NCI-H2029 treated with DMSO at 0.1 percent for 48 hours (cell line): ENCODE data around the gene LEMD1.

ENCODE experiments used
- DNase-seq: peaks from one replicate; lab custom pipeline; 2025; lab: John Stamatoyannopoulos, UW

LEMD1 gene

GRCh38 chr1:205421798-205422197 lies at the start of gene LEMD1:
TSS of gene LEMD1 (minus strand) at chr1:205422056. CDS start at chr1:205420536, 1,520 bp downstream.
- DNase-seq = peak; percentile 49

- DNase-seq = no peak
Observed at GRCh38 chr1:205470131-205470530, 48.3 kb upstream of the LEMD1 start.

- DNase-seq = no peak
Observed at GRCh38 chr1:205466595-205467220, 44.9 kb upstream of the LEMD1 start.

GRCh38 chr1:205465392-205465791 lies 43.5 kb upstream of the LEMD1 start:
- no peak for DNase-seq

GRCh38 chr1:205458777-205459566 lies 37.1 kb upstream of the LEMD1 start:
- DNase-seq = no peak

DNA sequence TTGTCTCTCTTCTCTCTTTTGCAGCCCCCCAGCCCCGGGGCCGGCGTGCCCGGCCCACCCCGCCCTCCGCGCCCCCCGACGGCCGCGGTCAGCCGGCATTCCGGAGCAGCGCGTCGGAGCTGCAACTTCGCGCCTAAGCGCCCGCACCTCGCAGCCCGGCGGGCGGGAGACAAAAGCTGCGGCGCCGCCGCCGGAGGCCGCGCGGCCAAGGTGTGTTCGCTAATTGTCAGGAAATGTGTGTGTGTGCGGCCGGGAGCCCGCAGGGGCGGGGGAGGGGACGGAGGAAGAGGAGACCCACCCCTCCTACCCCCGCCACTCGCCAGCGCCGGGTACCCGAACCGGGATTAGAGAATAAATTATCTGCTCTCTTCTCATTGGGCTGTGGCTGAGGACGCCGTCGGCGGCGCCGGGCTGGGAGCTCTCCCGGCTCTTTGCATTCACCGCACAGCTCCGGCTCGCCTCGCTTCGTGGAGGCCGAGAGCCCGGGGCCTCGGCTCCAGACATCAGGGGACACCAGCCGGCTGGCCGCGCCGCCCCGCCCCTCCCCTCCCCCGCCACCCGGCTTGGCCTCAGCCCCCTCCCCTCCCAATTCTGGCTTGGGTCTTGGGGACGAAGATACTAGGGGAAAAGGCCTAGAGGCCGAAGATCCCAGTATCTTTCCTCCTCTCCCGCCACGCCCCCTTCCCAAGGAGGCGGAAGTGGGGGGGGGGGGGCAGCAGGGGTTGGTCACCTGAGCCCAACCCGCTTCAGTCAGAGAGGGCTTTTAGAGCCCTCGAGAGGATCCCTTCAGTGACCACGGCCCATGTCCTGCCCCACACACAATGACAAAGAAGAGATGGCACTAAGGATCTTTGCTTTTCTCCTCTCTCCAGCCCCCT lies 35.3 kb upstream of the LEMD1 start:
- DNase-seq = peak; percentile 32

DNA sequence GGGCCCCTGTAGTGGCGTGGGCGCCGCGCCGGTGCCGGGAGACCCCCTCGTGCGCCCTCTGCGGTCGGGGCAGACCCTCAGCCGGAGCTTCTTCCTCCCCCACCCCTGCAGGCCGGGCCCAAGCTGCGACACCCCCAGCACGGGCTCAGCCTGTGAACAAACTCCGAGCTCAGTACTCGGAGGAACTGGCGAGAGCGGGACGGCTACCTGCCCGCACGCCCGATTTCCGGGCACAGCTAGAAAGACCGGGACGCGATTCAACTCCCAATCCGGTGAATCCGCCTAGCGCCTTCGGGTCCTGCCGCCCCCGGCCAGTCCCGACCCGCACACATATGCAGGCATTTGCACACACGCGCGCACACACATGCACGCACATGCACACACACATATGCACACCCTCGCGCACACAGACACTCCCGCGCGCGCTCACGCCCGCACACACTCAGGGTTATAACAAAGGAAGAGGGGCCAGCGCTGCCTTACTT lies 34.6 kb upstream of the LEMD1 start:
- DNase-seq = no peak

DNA sequence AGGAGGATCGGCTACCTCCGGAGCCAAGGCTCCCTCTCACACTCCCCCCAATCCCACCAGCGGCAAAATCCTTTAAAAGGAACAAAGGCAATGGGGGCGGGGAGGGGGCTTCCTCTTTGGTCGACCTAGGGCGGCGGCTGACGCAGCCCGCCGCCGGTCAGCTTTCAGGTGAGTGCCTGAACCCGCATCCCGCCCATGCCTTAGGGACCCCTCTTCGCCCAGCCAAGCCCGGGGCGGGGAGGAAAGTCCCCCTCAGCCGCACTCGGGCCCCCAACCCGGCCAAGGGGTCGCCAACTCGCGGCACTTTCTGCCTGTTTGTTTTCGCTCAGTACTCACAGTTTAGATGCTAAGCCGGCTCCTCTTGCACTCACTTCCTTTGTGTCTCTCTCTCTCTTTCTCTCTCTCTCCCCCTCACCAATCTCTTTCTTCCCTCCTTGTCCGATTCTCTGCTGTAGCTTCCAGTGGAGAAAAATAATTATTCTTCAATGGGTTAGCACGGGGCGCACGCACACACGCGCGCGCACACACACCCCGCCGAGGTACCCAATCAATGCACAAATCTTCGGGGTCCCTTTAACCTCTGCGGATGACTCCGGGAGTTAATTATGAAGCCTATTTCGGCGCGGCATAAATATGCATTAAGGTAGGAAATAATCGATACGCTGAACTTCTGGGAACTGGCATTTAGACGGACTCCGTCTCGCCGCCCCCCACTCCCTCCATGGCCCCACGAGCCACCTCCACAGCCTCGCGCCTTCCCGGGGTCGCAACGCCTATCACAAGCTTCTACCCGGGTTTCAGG lies 33.9 kb upstream of the LEMD1 start, which contains the start of gene BLACAT1:
Gene BLACAT1, minus strand, starts transcription at position 465 of the 802 bp plus-strand sequence.
- no peak for DNase-seq

DNA sequence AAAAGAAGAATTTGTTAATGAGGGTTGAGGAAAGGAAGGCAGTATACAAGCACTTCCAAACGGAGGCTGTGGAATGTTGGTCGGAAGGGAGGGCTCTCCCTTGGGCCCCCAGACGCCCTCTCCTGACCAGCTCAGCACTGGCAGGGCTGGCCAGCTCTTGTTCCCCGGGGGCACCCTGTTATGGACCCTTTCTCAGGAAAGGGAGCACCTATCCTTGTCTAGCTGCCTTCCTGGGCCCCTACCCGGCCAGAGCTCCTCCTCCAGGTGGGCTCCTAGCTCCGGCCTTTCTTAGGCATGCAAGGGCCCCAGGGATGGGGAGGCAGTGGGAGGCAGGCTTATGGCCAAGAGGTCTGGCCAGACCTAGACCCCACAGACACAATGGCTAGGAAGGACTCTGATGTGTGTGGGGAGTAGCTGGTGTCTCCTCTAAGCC lies 33.1 kb upstream of the LEMD1 start:
- DNase-seq = no peak

GRCh38 chr1:205453466-205453865 lies 31.6 kb upstream of the LEMD1 start:
- DNase-seq = no peak

DNA sequence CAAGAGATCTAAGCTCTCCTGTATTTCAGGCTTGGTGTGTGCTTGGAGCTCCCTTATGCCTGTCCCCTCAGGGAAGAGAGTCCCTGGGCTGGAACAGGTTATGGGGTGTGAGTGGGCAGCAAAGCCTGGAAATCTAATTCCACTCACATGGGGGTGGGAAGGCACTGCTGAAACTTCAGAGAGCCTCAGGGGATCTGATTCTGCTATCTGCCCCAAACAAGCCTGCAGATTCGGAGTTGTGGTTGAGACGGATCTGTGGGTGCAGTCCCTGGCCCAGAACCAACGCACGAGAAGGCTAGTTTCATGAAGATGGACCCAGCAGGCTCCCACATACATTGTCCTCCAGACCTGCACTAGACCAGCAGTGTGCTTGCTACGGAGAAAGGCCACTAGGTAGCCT lies 31.1 kb upstream of the LEMD1 start:
- no peak for DNase-seq

- DNase-seq = no peak
Observed at GRCh38 chr1:205452364-205452763, 30.5 kb upstream of the LEMD1 start.

DNA sequence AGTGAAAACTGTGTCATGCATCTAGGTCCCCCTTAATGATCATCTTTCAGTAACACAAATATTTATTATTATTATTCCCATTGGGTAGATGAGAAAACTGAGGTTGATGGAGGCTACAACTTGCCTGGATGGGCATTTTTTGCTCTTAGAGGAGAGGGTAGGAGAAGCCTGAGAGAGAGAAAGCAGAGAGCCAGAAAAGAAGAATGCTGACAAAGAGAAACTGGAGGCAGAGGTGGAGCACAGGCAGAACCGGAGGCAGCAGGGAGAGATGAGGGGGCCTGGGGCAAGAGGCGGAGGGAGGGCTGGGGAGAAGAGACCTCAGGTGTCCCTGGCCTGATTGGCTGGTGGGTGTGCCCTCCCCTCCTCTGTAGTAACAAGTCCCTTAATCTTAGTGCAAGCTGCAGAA lies 29.9 kb upstream of the LEMD1 start:
- DNase-seq = no peak

DNA sequence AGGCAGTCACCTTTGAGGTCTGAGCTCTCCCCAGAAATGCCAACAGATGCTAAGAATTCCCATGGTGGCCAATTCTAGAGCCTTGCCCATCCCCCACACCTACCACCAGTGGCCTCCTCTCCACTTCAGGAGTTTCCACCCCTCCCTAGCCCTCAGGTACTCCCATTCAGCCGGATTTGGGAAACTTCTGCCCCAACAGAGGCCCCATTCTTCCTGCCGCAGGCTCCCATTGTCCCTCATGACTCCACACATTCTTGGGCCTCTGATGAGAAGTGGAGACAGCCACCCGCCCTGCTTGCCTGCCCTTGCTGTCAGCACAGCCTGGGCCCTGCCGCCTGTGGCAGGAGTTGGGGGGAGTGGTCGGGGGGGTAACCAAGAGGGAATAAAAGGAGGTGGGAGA lies 29.3 kb upstream of the LEMD1 start:
- DNase-seq = no peak

- DNase-seq = no peak
Observed at GRCh38 chr1:205450448-205450847, 28.6 kb upstream of the LEMD1 start.

- no peak for DNase-seq
Observed at GRCh38 chr1:205449750-205450443, 28.0 kb upstream of the LEMD1 start.

DNA sequence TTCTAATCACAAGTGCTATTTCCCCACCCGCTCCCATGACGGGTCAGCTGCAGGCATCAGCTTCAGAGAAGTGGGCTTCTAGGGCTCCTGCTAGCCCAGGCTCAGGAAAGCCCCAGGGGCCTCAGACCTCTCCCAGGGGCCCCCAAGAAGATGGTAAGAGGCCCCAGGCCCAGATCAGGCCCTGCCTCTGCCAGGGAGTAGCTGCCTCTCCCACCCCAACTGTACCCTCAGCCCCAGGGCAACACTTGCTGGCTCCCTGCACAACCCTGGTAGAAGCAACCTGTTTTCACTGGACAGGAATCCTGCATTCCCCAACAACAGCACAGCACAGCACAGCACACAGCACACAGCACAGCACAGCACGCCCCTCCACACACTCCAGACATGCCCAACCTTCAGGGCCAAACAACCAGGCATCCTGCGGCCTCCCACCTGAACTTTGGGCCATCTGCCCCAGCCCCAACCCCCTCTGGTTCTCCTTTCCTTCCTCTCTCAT lies 27.4 kb upstream of the LEMD1 start:
- DNase-seq = no peak

DNA sequence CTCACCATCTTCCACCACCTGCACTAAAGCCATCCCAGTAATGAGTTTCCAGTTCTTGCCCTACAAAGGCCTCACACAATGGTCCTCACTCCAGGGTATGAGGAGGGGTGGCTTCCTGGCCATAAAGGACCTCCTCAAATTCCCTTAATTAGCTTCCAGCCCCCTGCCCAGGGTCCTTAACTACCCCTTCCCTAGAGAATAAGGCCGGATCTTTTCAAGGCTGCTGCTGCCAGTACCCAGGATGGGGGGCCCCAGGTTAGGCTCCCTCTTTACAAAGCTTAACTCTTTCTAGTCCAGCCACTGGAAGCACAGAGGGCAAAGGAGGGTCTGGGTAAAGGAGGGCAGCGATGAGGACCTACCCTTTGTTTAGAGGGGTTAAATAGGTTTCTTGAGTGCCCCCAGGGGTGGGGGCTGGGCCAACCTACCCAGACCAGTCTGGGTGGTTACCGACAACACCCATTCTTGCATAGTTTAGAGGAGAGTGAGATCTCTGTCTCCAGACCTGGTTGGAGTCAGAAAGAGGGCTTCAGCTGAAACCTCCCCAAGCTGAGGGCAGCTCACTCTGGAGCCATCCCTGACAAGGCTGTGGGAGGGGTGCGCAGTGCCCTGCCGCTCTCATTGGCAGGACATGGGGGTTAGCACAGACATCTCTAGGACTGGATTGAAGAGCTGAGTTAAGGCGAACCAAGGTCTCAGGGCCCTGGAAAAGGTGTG lies 26.8 kb upstream of the LEMD1 start:
- DNase-seq = no peak

DNA sequence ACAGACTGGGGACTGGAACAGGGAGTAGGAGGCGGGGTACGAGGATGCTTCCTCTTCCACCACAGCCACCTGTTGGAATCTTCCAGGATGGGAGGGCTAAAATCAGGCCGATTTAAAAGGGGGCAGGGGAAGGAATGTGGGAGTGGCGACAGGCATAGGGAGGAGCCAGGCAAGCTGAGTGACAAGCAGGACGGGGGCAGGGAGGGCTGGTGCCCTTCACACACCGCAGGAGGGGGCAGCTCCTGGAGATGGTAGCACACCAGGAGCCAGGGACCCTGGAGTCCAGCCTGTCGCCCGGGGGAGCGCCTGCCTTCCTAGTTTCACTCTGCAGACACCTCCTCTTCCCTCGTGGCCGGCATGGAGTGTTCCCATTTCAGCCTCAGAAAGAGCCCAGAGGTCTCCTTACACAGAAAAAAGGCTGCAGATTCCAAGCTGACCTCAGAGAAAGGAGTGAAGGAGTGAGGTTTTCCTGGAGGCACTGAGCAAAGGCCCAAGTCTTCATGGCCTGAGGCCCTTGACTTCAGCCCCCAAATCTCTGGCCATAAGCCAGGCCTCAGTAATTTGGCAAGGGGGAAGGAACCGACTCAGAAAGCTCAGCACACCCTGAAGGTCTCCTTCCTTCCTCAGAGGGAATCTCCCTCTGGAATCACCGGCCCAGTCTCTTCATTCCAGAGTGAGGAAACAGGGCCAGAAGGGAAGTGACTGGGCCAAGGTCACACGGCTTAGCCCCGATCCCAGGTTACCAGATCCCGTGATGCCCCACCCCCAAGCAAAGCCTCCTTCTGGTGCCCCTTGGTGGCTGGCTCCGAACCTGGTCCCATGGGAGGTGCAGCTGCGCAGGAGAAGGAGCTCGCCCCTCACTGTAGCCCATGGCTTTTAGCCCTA lies 25.8 kb upstream of the LEMD1 start:
- no peak for DNase-seq
